ENCODE results near the gene NAA11.
"Not testable (repeated sequence)": the region's sequence is repeated elsewhere in the genome, so short reads cannot be mapped to it uniquely, and the experiment has no call there.

Gene NAA11

DNA sequence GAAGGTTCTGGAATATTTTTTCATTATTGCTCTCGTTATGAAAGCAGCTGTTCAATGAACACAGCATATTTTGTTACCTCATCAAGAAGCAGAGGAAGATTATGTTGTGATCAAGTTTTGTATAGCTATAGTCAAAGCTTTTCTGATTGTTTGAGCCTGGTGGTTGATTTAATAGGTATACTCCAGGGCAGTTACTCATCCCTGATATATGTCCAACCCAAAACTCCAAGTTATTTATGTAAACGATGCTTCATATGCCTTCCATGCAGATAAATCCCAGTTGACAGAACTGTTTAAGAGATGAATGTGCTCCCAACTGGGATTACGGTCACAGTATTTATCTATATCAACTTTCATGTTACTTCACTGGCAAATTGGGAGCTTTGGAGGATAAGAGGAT lies 19.1 kb downstream of the NAA11 start:
- no peak for DNase-seq

DNA sequence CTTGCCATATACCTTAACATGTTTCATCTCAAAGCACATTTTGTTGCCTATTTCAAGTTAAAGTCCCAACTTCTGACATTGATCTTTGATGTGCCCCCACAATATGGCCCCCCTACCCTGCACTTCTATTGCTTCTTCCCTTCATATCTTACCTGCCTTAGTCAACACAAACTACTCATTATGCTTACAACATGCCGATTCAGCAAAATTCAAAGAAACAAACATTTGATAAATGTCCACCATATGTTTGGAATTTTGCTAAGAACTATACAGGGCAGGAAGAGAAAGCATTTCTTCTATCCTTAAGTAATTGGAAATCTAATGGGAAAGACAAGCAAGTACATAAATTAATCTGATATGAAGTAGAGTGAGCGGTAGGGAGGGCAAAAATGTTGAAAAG lies 25.6 kb downstream of the NAA11 start:
- no peak for DNase-seq

DNA sequence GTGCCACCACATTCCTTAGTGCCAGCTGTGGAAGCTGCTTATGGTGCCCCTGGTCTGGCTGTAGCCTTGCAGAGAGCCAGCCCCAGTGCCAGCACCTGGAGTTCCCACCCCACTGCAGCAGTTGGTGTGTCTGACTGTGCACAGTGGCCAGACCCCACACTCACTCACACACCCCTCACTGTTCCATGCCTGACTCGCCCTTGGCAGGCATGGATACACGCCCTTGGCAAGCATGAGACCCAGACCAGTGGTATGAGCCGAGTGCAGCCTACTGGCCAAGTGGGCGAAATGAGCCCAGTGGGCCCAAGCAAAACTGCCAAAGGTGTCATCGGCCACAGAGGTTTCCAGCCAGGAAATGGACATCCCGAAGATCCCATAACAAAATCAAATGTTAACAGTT lies 27.4 kb downstream of the NAA11 start:
- DNase-seq: no peak

DNA sequence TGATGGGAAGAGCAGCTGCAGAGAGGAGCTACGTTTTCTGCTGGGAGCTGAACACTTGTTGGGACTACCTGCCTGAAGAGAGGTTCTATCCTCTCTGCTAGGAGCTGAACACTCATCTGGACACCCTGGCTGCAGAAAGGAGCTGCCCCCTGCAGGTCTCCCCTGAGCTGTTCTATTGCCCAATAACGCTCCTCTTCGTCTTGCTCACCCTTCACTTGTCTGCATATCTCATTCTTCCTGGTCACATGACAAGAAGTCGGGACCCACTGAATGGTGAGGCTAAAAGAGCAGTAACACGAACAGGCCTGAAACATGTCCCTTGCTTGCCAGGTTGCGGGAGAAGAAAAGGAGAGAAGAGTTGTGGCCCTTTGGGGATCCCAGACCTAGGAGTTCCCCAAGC lies 27.8 kb downstream of the NAA11 start:
- no peak for DNase-seq

DNA sequence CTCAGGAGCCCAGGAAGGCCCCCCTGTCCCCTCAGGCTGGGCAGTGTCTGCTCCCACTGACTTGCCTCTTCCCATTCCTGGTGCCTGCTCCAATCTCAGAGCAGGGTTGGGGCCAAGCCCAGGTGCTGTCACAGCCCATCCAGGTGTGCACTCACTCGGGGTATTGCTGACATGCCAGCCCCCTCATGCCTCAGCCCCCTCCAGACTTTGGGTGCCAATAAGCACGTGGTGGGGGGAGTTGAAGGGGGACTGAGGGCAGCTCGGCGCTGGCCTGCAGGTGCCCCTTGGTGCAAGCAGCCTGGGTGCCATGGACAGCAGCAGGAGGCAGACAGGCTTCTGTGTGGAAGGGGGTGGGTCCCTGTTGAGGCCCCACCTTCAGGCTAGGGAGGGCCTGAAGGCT lies 28.4 kb downstream of the NAA11 start:
- no peak for DNase-seq

DNA sequence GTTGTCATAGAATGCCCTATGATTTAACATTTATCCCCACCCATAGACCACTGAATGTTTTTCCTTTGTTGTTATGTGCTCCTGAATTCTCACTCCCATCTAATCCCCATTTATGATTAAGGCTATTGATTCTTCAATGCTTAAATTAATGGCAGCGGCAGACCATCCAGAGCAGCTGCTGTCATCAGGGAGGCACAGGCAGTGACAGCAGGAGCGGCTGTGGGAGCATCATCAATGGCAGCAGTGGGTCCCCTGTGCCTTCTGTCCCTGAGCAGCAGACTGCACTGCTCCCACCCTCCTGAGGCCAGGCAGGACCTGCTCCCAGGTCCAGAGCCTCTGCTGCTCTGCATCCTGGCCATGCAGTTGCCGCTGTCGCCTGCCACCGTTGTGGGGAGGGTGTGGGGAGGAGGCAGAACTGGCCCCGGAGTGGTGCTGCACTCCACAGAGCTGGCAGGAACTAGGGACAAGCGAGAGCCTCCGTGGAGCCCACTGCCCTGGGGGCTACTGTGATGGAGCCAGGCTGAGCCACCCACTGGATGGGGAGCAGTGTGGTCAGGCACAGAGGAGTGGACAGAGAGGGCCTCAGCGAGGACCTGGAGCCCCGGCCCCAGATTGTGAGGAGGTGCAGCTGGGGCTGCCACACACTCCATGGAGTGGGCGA lies 29.0 kb downstream of the NAA11 start:
- DNase-seq: no peak

DNA sequence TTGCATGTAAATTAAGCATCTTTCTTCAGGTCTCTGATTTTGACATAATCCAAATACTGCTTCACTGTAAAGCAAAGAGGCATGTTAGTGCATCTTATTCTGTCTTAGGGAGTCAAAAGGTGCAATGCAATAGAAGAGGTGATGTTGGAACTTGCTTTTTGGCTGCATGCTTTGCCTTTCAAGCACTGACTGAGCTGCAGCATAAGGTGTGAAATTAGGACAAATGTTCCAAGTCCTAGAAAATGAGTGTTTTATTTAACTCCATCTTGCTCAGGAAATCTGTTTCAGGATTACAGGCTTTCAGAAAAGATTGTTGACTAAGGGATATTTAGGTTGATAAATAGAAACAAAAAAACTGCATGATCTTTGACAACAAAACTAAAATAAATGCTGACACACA lies 30.8 kb downstream of the NAA11 start:
- DNase-seq: no peak

DNA sequence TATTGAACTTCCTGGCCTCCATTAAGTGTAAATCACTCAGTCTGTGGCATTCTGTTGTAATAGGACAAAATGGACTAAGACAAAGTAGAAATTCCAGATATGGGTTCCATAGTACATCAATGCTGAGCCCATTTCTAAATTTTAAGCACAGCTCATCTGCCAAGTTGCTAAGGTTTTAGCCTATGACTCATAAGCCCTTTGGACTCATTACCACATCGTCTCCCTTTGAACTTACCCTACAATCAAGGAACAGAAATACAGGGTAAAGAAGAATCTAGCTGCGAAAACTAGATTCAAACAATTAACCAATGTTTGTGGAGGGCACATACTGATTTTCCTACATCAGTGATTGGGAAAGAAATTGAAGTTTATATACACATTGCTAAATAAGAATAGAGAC lies 31.8 kb downstream of the NAA11 start:
- no peak for DNase-seq

DNA sequence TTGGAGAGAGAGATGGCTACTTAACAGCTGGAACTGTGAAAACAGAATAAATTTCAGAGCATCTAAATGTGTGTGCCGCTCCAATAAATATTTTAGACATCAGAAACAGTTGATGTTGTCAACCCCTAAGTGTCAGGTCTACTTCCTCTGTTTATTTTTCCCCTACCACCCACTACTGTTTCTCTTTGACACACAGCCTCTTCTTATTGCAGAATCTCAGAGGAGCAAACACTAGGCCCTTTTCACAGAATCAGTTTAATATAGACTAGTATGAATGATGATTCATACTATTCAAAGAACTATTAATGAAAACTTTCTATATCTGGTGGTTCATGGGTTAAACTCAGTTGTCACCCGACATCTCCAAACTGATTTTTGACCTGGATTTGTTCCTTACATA lies 33.9 kb downstream of the NAA11 start:
- no peak for DNase-seq

DNA sequence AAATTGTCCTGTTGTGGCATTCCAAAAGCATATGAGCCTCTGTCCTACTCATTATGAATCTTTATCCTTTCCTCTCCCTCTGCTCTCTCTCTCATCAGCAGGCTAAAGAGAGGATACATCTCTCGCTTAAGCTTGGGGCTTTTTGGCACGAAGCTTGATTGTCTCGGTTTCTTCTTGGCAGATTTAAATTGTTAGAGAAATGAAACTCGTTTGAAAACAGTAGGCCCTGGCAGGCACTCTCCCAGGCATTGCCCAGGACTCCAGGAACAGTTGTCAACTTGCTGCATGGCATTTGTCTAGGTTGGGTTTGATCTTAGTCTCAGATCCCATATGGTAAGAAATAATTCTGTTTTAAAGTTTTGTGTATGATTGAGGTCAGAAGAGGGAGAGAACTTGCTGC lies 35.5 kb downstream of the NAA11 start:
- no peak for DNase-seq

DNA sequence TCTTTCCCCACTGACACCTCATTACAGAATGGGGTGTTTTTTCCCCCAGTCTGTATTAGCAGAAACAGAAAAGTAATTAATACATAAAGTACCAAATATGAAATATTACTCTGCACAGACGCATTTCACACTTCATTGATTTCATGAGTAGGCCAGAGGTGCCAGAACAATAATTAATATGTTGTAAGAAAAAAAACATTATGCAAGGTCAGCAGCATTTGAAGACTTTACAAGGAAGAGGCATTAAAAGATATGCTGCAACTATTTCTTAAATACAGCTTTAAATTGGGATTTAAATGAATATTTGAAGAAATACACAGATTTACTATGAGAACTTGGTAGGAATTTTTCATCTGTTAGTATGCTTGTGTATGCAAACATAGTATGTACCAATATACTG lies 37.7 kb downstream of the NAA11 start:
- DNase-seq: no peak

DNA sequence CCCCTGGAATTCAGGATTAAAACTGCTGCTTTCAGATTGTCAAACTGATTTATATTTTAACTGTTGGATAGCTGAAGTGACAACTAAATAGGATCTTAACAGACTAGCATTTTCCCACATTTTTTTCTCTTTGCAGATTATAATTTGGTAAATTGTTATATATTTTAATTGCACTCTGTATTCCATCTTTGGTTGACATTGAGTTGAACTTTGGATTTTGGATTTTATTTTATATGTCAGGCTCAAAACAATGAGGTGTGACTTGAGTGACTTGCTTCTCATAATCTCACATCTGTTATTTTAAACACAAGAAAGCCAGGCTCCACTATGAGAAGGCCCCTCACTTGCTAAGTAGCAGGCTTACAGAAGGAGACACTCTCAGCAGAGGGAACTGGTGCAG lies 38.1 kb downstream of the NAA11 start:
- DNase-seq: no peak

DNA sequence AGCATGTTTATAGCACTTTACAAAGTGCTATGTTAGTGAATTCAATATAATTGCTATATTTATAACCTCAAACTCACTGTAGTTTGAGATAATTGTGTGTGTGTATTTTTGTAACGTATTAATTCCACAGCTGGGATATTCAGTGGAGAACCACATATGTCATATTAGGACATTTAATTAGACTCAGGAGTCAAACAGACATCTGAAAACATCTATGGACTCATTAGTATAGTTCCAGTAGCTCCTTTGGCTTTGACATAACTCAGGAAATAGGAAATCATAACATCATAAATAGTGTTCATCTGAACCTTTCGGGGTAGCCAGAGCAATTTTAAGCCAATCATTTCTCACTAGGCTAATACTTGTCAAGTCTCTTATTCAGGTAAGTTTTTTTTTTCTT lies 38.8 kb downstream of the NAA11 start:
- DNase-seq: no peak

DNA sequence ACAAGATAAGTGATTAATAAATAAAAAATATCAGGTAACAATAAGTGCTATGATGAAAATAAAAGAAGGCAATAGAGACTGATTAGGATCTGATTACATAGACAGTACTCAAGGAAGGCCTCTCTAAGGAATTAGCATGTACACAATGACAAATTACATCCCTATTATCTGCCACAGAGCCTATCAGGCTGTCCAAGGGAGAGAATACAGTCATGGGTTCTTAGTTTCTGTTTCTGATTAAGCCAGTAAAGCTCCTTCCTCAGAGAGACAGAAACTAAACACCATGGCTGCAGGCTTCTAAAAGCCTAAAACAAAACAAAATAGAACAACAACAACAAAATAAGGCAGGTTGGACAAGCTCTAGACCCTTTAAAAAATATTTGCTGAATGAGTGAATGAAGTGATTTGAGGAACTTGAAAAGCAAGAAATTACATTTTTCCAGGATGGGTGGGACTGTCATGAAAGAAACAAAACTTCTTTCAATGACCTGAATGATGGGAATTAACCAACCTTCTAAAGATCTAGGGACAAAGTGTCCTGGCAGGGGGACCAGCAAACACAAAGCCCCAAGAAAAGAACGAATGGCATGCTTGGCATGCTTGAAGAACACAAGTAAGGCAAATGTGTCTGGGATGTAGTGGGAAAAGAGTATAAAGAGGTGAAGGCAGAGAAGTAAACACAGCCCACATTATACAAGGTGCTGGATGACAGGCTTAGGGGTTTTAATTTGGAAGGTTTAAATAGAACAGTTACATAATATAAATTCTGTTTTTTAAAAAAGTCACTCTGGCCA lies 44.1 kb downstream of the NAA11 start:
- DNase-seq: no peak

DNA sequence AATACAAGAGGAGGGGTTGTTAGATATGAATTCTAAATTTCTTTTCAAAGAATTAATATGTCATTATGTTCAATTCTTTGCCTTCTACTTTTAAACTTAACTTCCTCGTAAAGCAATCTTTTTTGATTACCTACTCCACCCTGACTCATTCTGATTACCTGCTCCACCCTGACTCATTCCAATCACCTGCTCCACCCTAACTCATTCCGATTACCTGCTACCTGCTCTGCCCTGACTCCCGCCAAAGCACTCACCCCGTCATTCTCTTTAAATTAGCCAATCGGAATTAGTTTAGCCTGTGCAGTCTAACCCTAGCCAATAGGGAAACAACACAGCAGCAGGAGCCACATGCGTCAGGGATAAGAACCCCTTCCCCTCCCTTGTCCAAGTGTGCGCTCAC lies 48.4 kb downstream of the NAA11 start:
- DNase-seq: not testable (repeated sequence)

DNA sequence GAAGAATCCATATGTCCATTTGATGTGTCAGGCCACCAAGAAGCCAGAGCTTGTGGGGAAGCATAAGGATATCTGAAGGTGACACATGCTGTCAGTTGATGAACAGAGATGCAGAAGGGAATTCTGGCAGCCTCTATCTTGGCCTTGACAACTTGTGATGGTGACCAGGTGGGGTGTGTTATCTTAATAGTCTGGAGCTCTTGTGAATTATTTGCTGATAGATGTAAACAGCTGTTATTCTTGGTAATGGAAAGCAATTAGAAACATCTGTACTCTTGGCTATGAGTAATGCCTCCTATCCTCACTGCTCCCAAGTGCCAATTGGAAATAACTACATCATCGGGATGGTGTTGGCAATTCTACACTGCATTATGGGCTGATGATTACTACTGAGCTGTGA lies 51.9 kb downstream of the NAA11 start:
- no peak for DNase-seq

DNA sequence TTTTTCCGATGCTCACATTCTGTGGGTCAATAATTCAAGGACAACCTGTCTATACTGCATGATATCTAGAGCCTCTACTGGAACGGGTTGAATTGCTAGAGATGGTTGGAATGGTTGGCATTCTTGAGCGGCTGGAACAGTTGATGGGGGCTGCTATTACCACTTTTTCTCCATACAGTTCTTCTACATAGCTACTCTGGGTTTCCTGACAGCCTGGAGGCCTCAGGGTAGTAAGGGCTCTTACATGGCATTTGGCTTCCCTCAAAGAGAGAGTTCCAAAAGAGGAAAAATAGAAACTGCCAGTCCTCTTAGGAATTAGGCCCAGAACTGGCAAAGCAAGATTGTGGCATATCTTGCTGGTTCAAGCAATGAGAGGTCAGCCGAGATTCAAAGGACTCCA lies 53.1 kb downstream of the NAA11 start:
- DNase-seq: no peak

DNA sequence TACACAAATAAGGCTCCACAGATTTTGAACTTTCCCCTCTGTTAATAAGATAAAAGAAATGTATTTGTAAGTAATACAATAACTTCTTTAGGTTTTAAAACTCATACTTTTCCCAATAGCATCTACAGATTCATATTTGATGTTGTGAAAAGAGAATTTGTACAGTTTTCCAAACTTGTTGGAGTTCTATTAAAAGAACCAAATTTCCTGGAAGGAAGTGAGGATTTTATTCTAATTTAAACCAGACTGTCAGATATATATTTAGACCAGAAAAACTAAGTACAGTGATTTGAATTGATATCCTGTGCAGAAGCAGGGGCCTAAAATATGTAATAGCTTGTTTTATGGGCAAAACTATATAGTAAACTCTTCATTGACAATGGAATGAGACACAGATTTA lies 53.7 kb downstream of the NAA11 start:
- no peak for DNase-seq

DNA sequence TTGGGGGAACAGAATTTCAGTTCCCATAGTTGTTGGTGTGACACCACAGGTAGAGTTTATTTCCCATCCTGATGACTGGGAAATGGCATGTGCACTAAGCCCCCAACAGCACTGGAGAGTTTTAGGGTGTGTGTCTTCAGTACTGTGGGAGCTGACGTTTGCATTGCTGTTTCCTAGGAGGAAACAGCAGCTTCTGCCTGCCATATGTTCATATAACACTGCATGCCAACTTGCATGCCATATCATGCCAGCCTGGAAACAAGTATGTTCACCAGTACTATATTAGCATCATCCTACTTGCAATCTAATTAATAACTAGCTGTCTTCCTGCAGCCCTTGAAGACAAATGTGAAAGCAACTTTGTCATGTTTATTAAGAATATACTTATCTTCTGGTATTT lies 58.2 kb downstream of the NAA11 start:
- DNase-seq: no peak
